UCSD-AML1 (cell line): ENCODE results near the gene RNASE13.
"Not testable (repeated sequence)": the region's sequence is repeated elsewhere in the genome, so short reads cannot be mapped to it uniquely, and the experiment has no call there.

Source experiments
- DNase-seq: peaks from one replicate; lab custom pipeline; 2025; ENCODE audit not compliant: unreplicated experiment; lab: John Stamatoyannopoulos, UW

RNASE13 gene

GRCh38 chr14:20996521-20996920 is 38.1 kb downstream of the RNASE13 start:
- no peak for DNase-seq

GRCh38 chr14:20989787-20990600 is 44.6 kb downstream of the RNASE13 start, which contains the start of gene METTL17:
TSS of gene METTL17 (plus strand) at chr14:20989980. CDS start at chr14:20990003, 23 bp downstream.
- peak; percentile 89 for DNase-seq

- no peak for DNase-seq
Observed at GRCh38 chr14:20989471-20989786, 45.2 kb downstream of the RNASE13 start.

GRCh38 chr14:20988717-20989470 is 45.7 kb downstream of the RNASE13 start:
- no peak for DNase-seq

GRCh38 chr14:20986811-20987210 is 47.8 kb downstream of the RNASE13 start:
- no peak for DNase-seq

GRCh38 chr14:20985650-20986049 is 49.0 kb downstream of the RNASE13 start:
- not testable (repeated sequence) for DNase-seq
